Uterus (tissue), 2 donors: ENCODE data around the gene CECR2.

Experiments
- CTCF ChIP-seq, 4 experiments: fragments of 200-600 bp in 2 of 4; fragments of 450-650 bp in 2 of 4; sonication (generic) in 2 of 4; IDR thresholded peaks; one replicate each; pipeline ENCODE4 v1.5.1; 2016 to 2019; ENCODE audit warnings: antibody characterized with exemption in 4 of 4, mild to moderate bottlenecking in 2 of 4, moderate library complexity in 1 of 4
- POLR2A ChIP-seq, 2 donors: fragments of 450-650 bp; IDR thresholded peaks; one replicate each; pipeline ENCODE4 v1.6.1; 2016; ENCODE audit warnings: antibody characterized with exemption in 2 of 2, mild to moderate bottlenecking in 1 of 2, moderate library complexity in 1 of 2

GRCh38 chr22:17470880-17471500, 101.7 kb downstream of the CECR2 start:
- no peak for TF ChIP-seq CTCF (IDR thresholded peaks at IDR 0.05)
- no peak for TF ChIP-seq POLR2A (IDR thresholded peaks at IDR 0.05)
